ENCODE data around the gene SLC7A9.
A peak's percentile ranks its signal among the peaks of the same experiment; 100 is the strongest.
"Not testable (repeated sequence)": the region's sequence is repeated elsewhere in the genome, so short reads cannot be mapped to it uniquely, and the experiment has no call there.

Gene SLC7A9

GRCh38 chr19:32863301-32863700, 6.3 kb downstream of the SLC7A9 start:
- no peak for DNase-seq

GRCh38 chr19:32862741-32863140, 6.8 kb downstream of the SLC7A9 start:
- no peak for DNase-seq

- no peak for DNase-seq
Observed at GRCh38 chr19:32862173-32862572, 7.4 kb downstream of the SLC7A9 start.

- DNase-seq, result no peak
Observed at GRCh38 chr19:32861596-32861995, 8.0 kb downstream of the SLC7A9 start.

GRCh38 chr19:32859591-32859990, 10.0 kb downstream of the SLC7A9 start:
- no peak for DNase-seq

- no peak for DNase-seq
Observed at GRCh38 chr19:32858559-32858958, 11.0 kb downstream of the SLC7A9 start.

GRCh38 chr19:32858155-32858554, 11.4 kb downstream of the SLC7A9 start:
- DNase-seq, result no peak

GRCh38 chr19:32857584-32857983, 12.0 kb downstream of the SLC7A9 start:
- DNase-seq, result no peak

GRCh38 chr19:32856818-32857217, 12.7 kb downstream of the SLC7A9 start:
- not testable (repeated sequence) for DNase-seq

- no peak for DNase-seq
Observed at GRCh38 chr19:32852216-32852615, 17.4 kb downstream of the SLC7A9 start.

- DNase-seq, result not testable (repeated sequence)
Observed at GRCh38 chr19:32848035-32848434, 21.5 kb downstream of the SLC7A9 start.

GRCh38 chr19:32843716-32844245, 25.8 kb downstream of the SLC7A9 start:
- no peak for DNase-seq

- DNase-seq, result no peak
Observed at GRCh38 chr19:32842061-32842460, 27.5 kb downstream of the SLC7A9 start.

- no peak for DNase-seq
Observed at GRCh38 chr19:32837531-32837930, 32.0 kb downstream of the SLC7A9 start.

- not testable (repeated sequence) for DNase-seq
Observed at GRCh38 chr19:32833388-32833787, 36.2 kb downstream of the SLC7A9 start.

GRCh38 chr19:32832825-32833224, 36.7 kb downstream of the SLC7A9 start:
- not testable (repeated sequence) for DNase-seq

- DNase-seq, result not testable (repeated sequence)
Observed at GRCh38 chr19:32832094-32832493, 37.5 kb downstream of the SLC7A9 start.

- DNase-seq, result no peak
Observed at GRCh38 chr19:32831611-32832010, 38.0 kb downstream of the SLC7A9 start.

- no peak for DNase-seq
Observed at GRCh38 chr19:32830231-32831014, 39.1 kb downstream of the SLC7A9 start.

GRCh38 chr19:32829345-32829896, 40.1 kb downstream of the SLC7A9 start:
- peak; percentile 17 for DNase-seq

GRCh38 chr19:32828643-32829344, 40.8 kb downstream of the SLC7A9 start:
- DNase-seq, result no peak

- DNase-seq, result no peak
Observed at GRCh38 chr19:32828139-32828538, 41.4 kb downstream of the SLC7A9 start.

GRCh38 chr19:32824916-32825608, 44.5 kb downstream of the SLC7A9 start:
- no peak for DNase-seq
